HG03095 (cell line): ENCODE results near the gene RAB3D.
"Not testable (repeated sequence)": the region's sequence is repeated elsewhere in the genome, so short reads cannot be mapped to it uniquely, and the experiment has no call there.

Source experiments
- ATAC-seq: cut with Tn5 transposase; IDR thresholded peaks from one replicate; pipeline ENCODE4 v1.9.1; 2021; ENCODE audit warnings: moderate library complexity; ENCODE audit not compliant: unreplicated experiment

The RAB3D gene

GRCh38 chr19:11338569-11339253 is 746 bp downstream of the RAB3D start:
- no peak for ATAC-seq

GRCh38 chr19:11338121-11338520 is 1.3 kb downstream of the RAB3D start:
- ATAC-seq, result no peak

GRCh38 chr19:11337080-11337479 is 2.4 kb downstream of the RAB3D start:
- no peak for ATAC-seq

- no peak for ATAC-seq
These were observed 3.9 kb downstream of the RAB3D start for GRCh38 chr19:11335449-11336146.

- ATAC-seq, result not testable (repeated sequence)
These were observed 5.6 kb downstream of the RAB3D start for GRCh38 chr19:11333838-11334237.

- no peak for ATAC-seq
These were observed 6.6 kb downstream of the RAB3D start for GRCh38 chr19:11332822-11333221.

- ATAC-seq, result no peak
These were observed 8.0 kb downstream of the RAB3D start for GRCh38 chr19:11331502-11331901.

- ATAC-seq, result no peak
These were observed 9.3 kb downstream of the RAB3D start for GRCh38 chr19:11330127-11330526.

- ATAC-seq, result no peak
These were observed 13.9 kb downstream of the RAB3D start for GRCh38 chr19:11325544-11325943.

- no peak for ATAC-seq
These were observed 14.6 kb downstream of the RAB3D start for GRCh38 chr19:11324748-11325389.

GRCh38 chr19:11324079-11324661 is 15.3 kb downstream of the RAB3D start:
- no peak for ATAC-seq

GRCh38 chr19:11323601-11324078 is 15.8 kb downstream of the RAB3D start:
- no peak for ATAC-seq

GRCh38 chr19:11322269-11323024 is 17.0 kb downstream of the RAB3D start:
- ATAC-seq, result no peak

GRCh38 chr19:11321191-11322126 is 18.0 kb downstream of the RAB3D start:
- ATAC-seq, result no peak

GRCh38 chr19:11320278-11320995 is 19.0 kb downstream of the RAB3D start:
- not testable (repeated sequence) for ATAC-seq

- ATAC-seq, result no peak
These were observed 33.1 kb downstream of the RAB3D start for GRCh38 chr19:11306337-11306736.

GRCh38 chr19:11304936-11305335 is 34.5 kb downstream of the RAB3D start:
- no peak for ATAC-seq

GRCh38 chr19:11300811-11301120 is 38.7 kb downstream of the RAB3D start:
- no peak for ATAC-seq
